Mucosa of descending colon (tissue), 3 donors: ENCODE results near the gene MTX2. TPM values are rescaled to one million over a fixed set of nuclear protein-coding genes. Genes with fewer than 3 reads are reported as not detected.

Experiments
- ATAC-seq: fragments of 200-7000 bp; cut with Tn5 transposase; one replicate; pipeline ENCODE4 v1.9.1; 2020; ENCODE audit warnings: mild to moderate bottlenecking, moderate library complexity
- DNase-seq, 3 donors: peaks; one replicate each; pipeline ENCODE4 v3.0.0-alpha.2; 2020
- H3K36me3 ChIP-seq: fragments of 200-600 bp; one replicate; pipeline ENCODE4 v1.8.0; 2021; ENCODE audit warnings: low read depth, mild to moderate bottlenecking
- H3K4me1 ChIP-seq: fragments of 200-600 bp; one replicate; pipeline ENCODE4 v1.8.0; 2021; ENCODE audit warnings: low read depth, mild to moderate bottlenecking
- H3K4me3 ChIP-seq: fragments of 200-600 bp; one replicate; pipeline ENCODE4 v1.8.0; 2021; ENCODE audit warnings: mild to moderate bottlenecking
- H3K9me3 ChIP-seq: fragments of 200-600 bp; one replicate; pipeline ENCODE4 v1.8.0; 2021; ENCODE audit warnings: mild to moderate bottlenecking
- intact Hi-C, 2 donors: fragments of 100-400 bp; cut with DNase I in 1 of 2; cut with micrococcal nuclease in 1 of 2; formaldehyde crosslinking; loops; one replicate each; pipeline versions ENCODE4 v1.11.0 to v1.11.1; 2022; cut with DNase I, micrococcal nuclease
- total RNA-seq, 3 donors: library from RNA; stranded (reverse); fragmentation: NEBNext Ultra II Directional in 2 of 3; extraction: Animal tissue kit (Norgen Biotek cat#: 25700) in 2 of 3; gene quantifications; one replicate each; pipeline versions ENCODE4 v1.2.1 to v1.2.4, GENCODE V29; 2021 to 2023
- TF ChIP-seq, protein P1 (sequence below): fragments of 200-600 bp; IDR thresholded peaks from one replicate; pipeline ENCODE4 v1.8.0; 2022; ENCODE audit warnings: antibody characterized with exemption, mild to moderate bottlenecking
- donor health status: DM: no; HTN: no; CAD: no; lungs with moderate emphysema.
- donor health status: DM: no; HTN: no; CAD: no.
- donor health status: DM: no; HTN: yes; CAD: no.

Gene MTX2
- total RNA-seq, 3 donors from 2014 or later, result 27.5 to 29.9 (median 29.8) TPM

DNA sequence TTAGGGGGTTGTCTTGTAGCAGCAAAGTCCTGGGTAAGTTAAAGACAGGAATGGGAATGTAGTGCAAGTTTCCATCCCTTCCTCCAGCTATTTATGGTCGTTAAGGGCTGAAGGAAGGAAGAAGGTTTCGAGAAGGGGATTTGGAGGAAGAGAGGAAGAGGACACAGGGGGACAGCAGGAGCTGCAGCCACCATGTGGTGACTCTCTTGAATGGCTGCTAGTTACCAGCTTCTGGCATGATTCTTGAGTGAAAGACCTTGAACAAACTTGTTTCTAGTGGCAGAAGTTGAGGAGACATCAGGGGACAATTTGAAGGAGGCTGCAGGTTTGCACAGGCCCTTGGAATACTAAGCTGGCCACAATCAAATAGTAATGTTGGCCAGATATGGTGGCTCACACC lies 116.6 kb downstream of the MTX2 start:
- Histone ChIP-seq H3K9me3 (no peaks in the 10 kb centered on the region), H3K36me3 (no peaks in the 10 kb centered on the region), H3K4me1 (no peaks in the 10 kb centered on the region), H3K4me3 (no peak overlapping the region)
- no peak for DNase-seq
- intact Hi-C loops, result no loop called here
- TF ChIP-seq, protein P1, sequence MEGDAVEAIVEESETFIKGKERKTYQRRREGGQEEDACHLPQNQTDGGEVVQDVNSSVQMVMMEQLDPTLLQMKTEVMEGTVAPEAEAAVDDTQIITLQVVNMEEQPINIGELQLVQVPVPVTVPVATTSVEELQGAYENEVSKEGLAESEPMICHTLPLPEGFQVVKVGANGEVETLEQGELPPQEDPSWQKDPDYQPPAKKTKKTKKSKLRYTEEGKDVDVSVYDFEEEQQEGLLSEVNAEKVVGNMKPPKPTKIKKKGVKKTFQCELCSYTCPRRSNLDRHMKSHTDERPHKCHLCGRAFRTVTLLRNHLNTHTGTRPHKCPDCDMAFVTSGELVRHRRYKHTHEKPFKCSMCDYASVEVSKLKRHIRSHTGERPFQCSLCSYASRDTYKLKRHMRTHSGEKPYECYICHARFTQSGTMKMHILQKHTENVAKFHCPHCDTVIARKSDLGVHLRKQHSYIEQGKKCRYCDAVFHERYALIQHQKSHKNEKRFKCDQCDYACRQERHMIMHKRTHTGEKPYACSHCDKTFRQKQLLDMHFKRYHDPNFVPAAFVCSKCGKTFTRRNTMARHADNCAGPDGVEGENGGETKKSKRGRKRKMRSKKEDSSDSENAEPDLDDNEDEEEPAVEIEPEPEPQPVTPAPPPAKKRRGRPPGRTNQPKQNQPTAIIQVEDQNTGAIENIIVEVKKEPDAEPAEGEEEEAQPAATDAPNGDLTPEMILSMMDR, result no peak
- ATAC-seq, result no peak

Other genes with a start within 250 kb of the MTX2 start
- under 1 TPM in 1 of 3 donors, not detected in 2; 0.12 TPM for gene EVX2, start 185.5 kb upstream of the MTX2 start, total RNA-seq
- 1 to 10 TPM in 2 of 3 donors, not detected in 1; 1.1 to 1.5 TPM for gene HOXD13, start 176.7 kb upstream of the MTX2 start, total RNA-seq
- gene HOXD12, start 169.6 kb upstream of the MTX2 start, total RNA-seq, result not detected
- 1 to 10 TPM; 1.2 to 2.1 (median 2.1) TPM for gene HOXD11, start 162.2 kb upstream of the MTX2 start, total RNA-seq
- 1 to 10 TPM; 1.8 to 4.1 (median 3.0) TPM for gene HOXD10, start 152.7 kb upstream of the MTX2 start, total RNA-seq
- gene HOXD9, start 146.7 kb upstream of the MTX2 start, total RNA-seq, result 1 to 10 TPM; 2.1 to 5.6 (median 2.2) TPM
- 10 to 100 TPM in 1 of 3 donors, 1 to 10 TPM in 2; 4.9 to 13.8 (median 5.6) TPM for gene HOXD8, start 139.7 kb upstream of the MTX2 start, total RNA-seq
- gene HOXD4, start 117.9 kb upstream of the MTX2 start, total RNA-seq, result 1 to 10 TPM; 4.7 to 6.5 (median 5.9) TPM
- gene HOXD3, start 112.1 kb upstream of the MTX2 start, total RNA-seq, result 1 to 10 TPM; 5.8 to 7.0 (median 6.0) TPM
- gene HOXD1, start 80.8 kb upstream of the MTX2 start, total RNA-seq, result 1 to 10 TPM; 2.2 to 5.9 (median 4.6) TPM